ENCODE results near the gene CLIC6. TPM values are rescaled to one million over a fixed set of nuclear protein-coding genes. Genes with fewer than 3 reads are reported as not detected.

Gene CLIC6
- total and polyA plus RNA-seq, 8 donors = 1.0 to 13.2 (median 2.1) TPM

- ATAC-seq (peak in 3 of 4 donors; percentile 44 to 78 (median 73)), FAIRE-seq (no peak), DNase-seq (peak in 2 of 6 donors; percentile 19 to 53)
- intact Hi-C loops (cut with DNase I) = no loop called here
- Histone ChIP-seq H3K27ac (peak overlapping the region in 2 of 4 donors; percentile 14 to 41), H3K9me3 (no peaks in the 10 kb centered on the region), H3K4me1 (peaks cover 0 to 40% (median 12%) of the 10 kb centered on the region in 3 donors), H3K27me3 (no peaks in the 10 kb centered on the region), H3K36me3 (no peaks in the 10 kb centered on the region), H3K4me3 (no peak overlapping the region)
- no peak for TF ChIP-seq CTCF (IDR thresholded peaks at IDR 0.05)
- WGBS, 2 donors = 26 to 35% methylated on average over 2 of the region's 2 CpGs
Measured at GRCh38 chr21:34724131-34724856, 55.5 kb downstream of the CLIC6 start.

DNA sequence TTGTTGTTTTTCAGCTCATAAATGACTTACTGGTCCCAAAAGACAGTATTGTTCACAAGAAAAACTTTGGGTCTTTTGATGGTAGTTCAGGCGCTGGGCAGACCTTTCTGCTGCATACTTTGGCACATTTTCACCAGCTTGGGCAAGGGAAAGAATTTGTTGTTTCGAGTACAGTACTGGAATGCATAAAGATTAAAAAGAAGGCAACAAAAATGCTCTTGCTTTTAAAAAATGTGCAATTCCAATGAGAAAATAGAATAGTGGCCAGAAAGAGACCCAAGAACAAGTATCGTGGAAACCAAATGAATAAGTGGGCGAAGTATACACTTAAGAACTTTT lies 56.0 kb downstream of the CLIC6 start:
- ATAC-seq (no peak), DNase-seq (no peak), FAIRE-seq (no peak)
- Histone ChIP-seq H3K27me3 (no peaks in the 10 kb centered on the region), H3K9me3 (no peaks in the 10 kb centered on the region), H3K27ac (peak overlapping the region in 2 of 4 donors; percentile 14 to 41), H3K4me3 (no peak overlapping the region), H3K36me3 (no peaks in the 10 kb centered on the region), H3K4me1 (peaks cover 0 to 43% (median 12%) of the 10 kb centered on the region in 3 donors)
- no peak for TF ChIP-seq CTCF (IDR thresholded peaks at IDR 0.05)
- intact Hi-C loops (cut with DNase I) = no loop called here
- 89% methylated on average over 4 of the region's 4 CpGs for WGBS, 2 donors

DNA sequence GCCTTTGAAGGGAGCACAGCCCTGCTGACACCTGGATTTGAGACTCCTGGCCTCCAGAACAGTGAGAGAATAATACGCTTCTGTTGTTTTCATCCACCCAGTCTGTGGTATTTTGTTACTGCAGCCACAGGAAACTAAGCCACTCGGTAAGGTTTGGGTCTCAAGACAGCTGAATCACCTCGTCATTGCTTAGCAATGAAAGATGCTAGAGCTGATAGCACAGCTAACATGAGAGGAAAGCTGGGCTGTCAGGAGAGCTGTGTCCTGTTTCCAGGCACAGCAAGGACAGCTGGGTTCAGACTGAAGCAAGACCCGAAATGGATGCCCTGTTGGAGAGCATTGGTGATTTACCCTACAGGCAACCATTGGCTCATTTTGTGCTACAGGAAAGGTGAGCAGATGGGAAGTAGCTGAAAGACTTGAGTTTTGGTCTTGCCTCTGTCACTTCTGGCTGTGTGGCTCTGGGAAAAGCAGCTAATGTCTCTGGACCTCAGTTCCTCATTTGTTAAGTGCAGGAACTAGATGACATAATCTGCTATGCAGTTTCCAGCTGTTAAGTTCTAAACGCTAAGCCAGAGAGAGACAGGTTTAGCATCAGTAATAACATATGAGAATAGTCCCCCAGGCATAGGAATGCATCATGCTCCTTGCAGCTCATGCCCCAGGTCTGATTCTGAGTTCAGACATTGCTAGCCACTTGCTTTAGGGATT lies 58.0 kb downstream of the CLIC6 start:
- ATAC-seq (no peak), FAIRE-seq (no peak), DNase-seq (no peak)
- H3K27ac ChIP-seq = no peak overlapping the region
- 74 to 83% methylated on average over 5 of the region's 5 CpGs for WGBS, 2 donors
- no peaks in the 10 kb centered on the region for H3K9me3 ChIP-seq
- no peaks in the 10 kb centered on the region for H3K27me3 ChIP-seq
- no peak overlapping the region for H3K4me3 ChIP-seq
- H3K36me3 ChIP-seq = no peaks in the 10 kb centered on the region
- no peak for TF ChIP-seq CTCF (IDR thresholded peaks at IDR 0.05)
- intact Hi-C loops (cut with DNase I) = no loop called here
- peaks cover 0 to 44% (median 12%) of the 10 kb centered on the region in 3 donors for H3K4me1 ChIP-seq

DNA sequence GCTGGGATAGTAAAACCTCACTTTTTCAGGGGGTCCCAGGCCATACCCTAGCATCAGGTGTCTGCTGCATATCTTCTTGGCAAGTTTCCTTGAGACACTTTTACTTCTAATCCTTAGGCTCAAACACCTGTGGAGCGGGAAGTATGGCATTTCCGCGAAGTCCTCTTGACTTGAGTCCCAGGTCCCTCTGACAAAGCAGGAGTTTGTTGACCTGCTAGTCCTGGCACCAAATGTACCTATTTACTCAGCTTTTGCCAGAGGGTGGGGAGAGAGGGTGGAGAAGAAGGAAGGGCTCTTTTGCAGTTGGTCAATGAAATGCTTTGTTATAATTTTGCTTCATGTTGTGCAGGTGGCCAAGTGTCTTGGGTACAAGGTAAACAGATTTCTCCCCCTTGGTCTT lies 59.7 kb downstream of the CLIC6 start:
- Histone ChIP-seq H3K36me3 (no peaks in the 10 kb centered on the region), H3K27me3 (no peaks in the 10 kb centered on the region), H3K4me1 (peaks cover 0 to 41% (median 12%) of the 10 kb centered on the region in 3 donors), H3K4me3 (no peak overlapping the region), H3K9me3 (no peaks in the 10 kb centered on the region), H3K27ac (peak overlapping the region in 2 of 4 donors; percentile 64 to 66)
- DNase-seq = peak in 3 of 6 donors; percentile 53 to 72 (median 55)
- ATAC-seq = peak; percentile 70 to 95 (median 88)
- no peak for FAIRE-seq
- WGBS, 2 donors = 11 to 24% methylated on average over 3 of the region's 3 CpGs
- intact Hi-C loops (cut with DNase I) = no loop called here
- no peak for TF ChIP-seq CTCF (IDR thresholded peaks at IDR 0.05)

GRCh38 chr21:34730194-34730593 lies 61.4 kb downstream of the CLIC6 start:
- Histone ChIP-seq H3K9me3 (no peaks in the 10 kb centered on the region), H3K4me1 (peaks cover 0 to 28% (median 4%) of the 10 kb centered on the region in 3 donors), H3K4me3 (no peak overlapping the region), H3K27me3 (no peaks in the 10 kb centered on the region), H3K27ac (no peak overlapping the region), H3K36me3 (no peaks in the 10 kb centered on the region)
- DNase-seq (no peak), FAIRE-seq (no peak), ATAC-seq (no peak)
- intact Hi-C loops (cut with DNase I) = no loop called here
- no peak for TF ChIP-seq CTCF (IDR thresholded peaks at IDR 0.05)
- WGBS, 2 donors = 81 to 83% methylated on average over 7 of the region's 7 CpGs
